ENCODE measurements around the gene MYL1. TPM values are rescaled to one million over a fixed set of nuclear protein-coding genes. Genes with fewer than 3 reads are reported as not detected.
A peak's percentile ranks its signal among the peaks of the same experiment; 100 is the strongest.

MYL1 gene
- total RNA-seq, 1 experiment from 2014 or later, result not detected

GRCh38 chr2:210299866-210300373 is 15.1 kb downstream of the MYL1 start:
- Histone ChIP-seq H3K36me3 (replicated peaks; ENCODE audit: control insufficient read depth, insufficient read depth, low read length) (no peaks in the 10 kb centered on the region), H3K27me3 (ENCODE audit: control insufficient read depth, insufficient read depth, low read length) (no peaks in the 10 kb centered on the region), H3K4me3 (ENCODE audit: insufficient read depth, low read depth, low read length) (no peak overlapping the region)
- DNase-seq, result no peak

- Histone ChIP-seq H3K27me3 (ENCODE audit: control insufficient read depth, insufficient read depth, low read length) (no peaks in the 10 kb centered on the region), H3K36me3 (replicated peaks; ENCODE audit: control insufficient read depth, insufficient read depth, low read length) (no peaks in the 10 kb centered on the region), H3K4me3 (ENCODE audit: insufficient read depth, low read depth, low read length) (no peak overlapping the region)
- DNase-seq, result no peak
These were observed 26.6 kb downstream of the MYL1 start for GRCh38 chr2:210288408-210288807.

GRCh38 chr2:210287301-210287700 is 27.7 kb downstream of the MYL1 start:
- Histone ChIP-seq H3K27me3 (ENCODE audit: control insufficient read depth, insufficient read depth, low read length) (no peaks in the 10 kb centered on the region), H3K36me3 (replicated peaks; ENCODE audit: control insufficient read depth, insufficient read depth, low read length) (no peaks in the 10 kb centered on the region), H3K4me3 (ENCODE audit: insufficient read depth, low read depth, low read length) (no peak overlapping the region)
- no peak for DNase-seq

GRCh38 chr2:210286123-210286680 is 28.8 kb downstream of the MYL1 start:
- DNase-seq, result no peak
- Histone ChIP-seq H3K36me3 (replicated peaks; ENCODE audit: control insufficient read depth, insufficient read depth, low read length) (no peaks in the 10 kb centered on the region), H3K4me3 (ENCODE audit: insufficient read depth, low read depth, low read length) (no peak overlapping the region), H3K27me3 (ENCODE audit: control insufficient read depth, insufficient read depth, low read length) (no peaks in the 10 kb centered on the region)

- Histone ChIP-seq H3K27me3 (ENCODE audit: control insufficient read depth, insufficient read depth, low read length) (no peaks in the 10 kb centered on the region), H3K4me3 (ENCODE audit: insufficient read depth, low read depth, low read length) (no peak overlapping the region), H3K36me3 (replicated peaks; ENCODE audit: control insufficient read depth, insufficient read depth, low read length) (no peaks in the 10 kb centered on the region)
- DNase-seq, result no peak
These were observed 37.8 kb downstream of the MYL1 start for GRCh38 chr2:210277133-210277532.

- no peaks in the 10 kb centered on the region for H3K36me3 ChIP-seq (replicated peaks; ENCODE audit: control insufficient read depth, insufficient read depth, low read length)
- H3K27me3 ChIP-seq (ENCODE audit: control insufficient read depth, insufficient read depth, low read length), result no peaks in the 10 kb centered on the region
- no peak overlapping the region for H3K4me3 ChIP-seq (ENCODE audit: insufficient read depth, low read depth, low read length)
- DNase-seq, result no peak
These were observed 43.7 kb downstream of the MYL1 start for GRCh38 chr2:210271300-210271699.

- DNase-seq, result peak; percentile 14
- no peak overlapping the region for H3K4me3 ChIP-seq (ENCODE audit: insufficient read depth, low read depth, low read length)
- H3K36me3 ChIP-seq (replicated peaks; ENCODE audit: control insufficient read depth, insufficient read depth, low read length), result no peaks in the 10 kb centered on the region
- H3K27me3 ChIP-seq (ENCODE audit: control insufficient read depth, insufficient read depth, low read length), result no peaks in the 10 kb centered on the region
These were observed 45.8 kb downstream of the MYL1 start for GRCh38 chr2:210269148-210269547.

- H3K4me3 ChIP-seq (ENCODE audit: insufficient read depth, low read depth, low read length), result no peak overlapping the region
- H3K27me3 ChIP-seq (ENCODE audit: control insufficient read depth, insufficient read depth, low read length), result no peaks in the 10 kb centered on the region
- no peak for DNase-seq
- H3K36me3 ChIP-seq (replicated peaks; ENCODE audit: control insufficient read depth, insufficient read depth, low read length), result no peaks in the 10 kb centered on the region
These were observed 46.7 kb downstream of the MYL1 start for GRCh38 chr2:210268281-210268680.

- no peak overlapping the region for H3K4me3 ChIP-seq (ENCODE audit: insufficient read depth, low read depth, low read length)
- H3K36me3 ChIP-seq (replicated peaks; ENCODE audit: control insufficient read depth, insufficient read depth, low read length), result no peaks in the 10 kb centered on the region
- H3K27me3 ChIP-seq (ENCODE audit: control insufficient read depth, insufficient read depth, low read length), result no peaks in the 10 kb centered on the region
- no peak for DNase-seq
These were observed 47.3 kb downstream of the MYL1 start for GRCh38 chr2:210267698-210268097.

GRCh38 chr2:210264282-210264681 is 50.7 kb downstream of the MYL1 start:
- no peak for DNase-seq
- H3K27me3 ChIP-seq (ENCODE audit: control insufficient read depth, insufficient read depth, low read length), result no peaks in the 10 kb centered on the region
- H3K4me3 ChIP-seq (ENCODE audit: insufficient read depth, low read depth, low read length), result no peak overlapping the region

GRCh38 chr2:210263841-210264240 is 51.1 kb downstream of the MYL1 start:
- no peak for DNase-seq
- H3K27me3 ChIP-seq (ENCODE audit: control insufficient read depth, insufficient read depth, low read length), result no peaks in the 10 kb centered on the region
- no peak overlapping the region for H3K4me3 ChIP-seq (ENCODE audit: insufficient read depth, low read depth, low read length)
- no peaks in the 10 kb centered on the region for H3K36me3 ChIP-seq (replicated peaks; ENCODE audit: control insufficient read depth, insufficient read depth, low read length)

More at GRCh38 chr2:210264282-210264681, 50.7 kb downstream of the MYL1 start:
- H3K36me3 ChIP-seq (replicated peaks; ENCODE audit: control insufficient read depth, insufficient read depth, low read length), result no peaks in the 10 kb centered on the region

- DNase-seq, result no peak
- no peak overlapping the region for H3K4me3 ChIP-seq (ENCODE audit: insufficient read depth, low read depth, low read length)
- H3K36me3 ChIP-seq (replicated peaks; ENCODE audit: control insufficient read depth, insufficient read depth, low read length), result no peaks in the 10 kb centered on the region
- H3K27me3 ChIP-seq (ENCODE audit: control insufficient read depth, insufficient read depth, low read length), result no peaks in the 10 kb centered on the region
These were observed 52.9 kb downstream of the MYL1 start for GRCh38 chr2:210262036-210262435.

- H3K36me3 ChIP-seq (replicated peaks; ENCODE audit: control insufficient read depth, insufficient read depth, low read length), result no peaks in the 10 kb centered on the region
- H3K27me3 ChIP-seq (ENCODE audit: control insufficient read depth, insufficient read depth, low read length), result no peaks in the 10 kb centered on the region
- no peak for DNase-seq
- H3K4me3 ChIP-seq (ENCODE audit: insufficient read depth, low read depth, low read length), result no peak overlapping the region
These were observed 55.3 kb downstream of the MYL1 start for GRCh38 chr2:210259687-210260086.

GRCh38 chr2:210252699-210253606 is 62.0 kb downstream of the MYL1 start:
- H3K27me3 ChIP-seq (ENCODE audit: control insufficient read depth, insufficient read depth, low read length), result no peaks in the 10 kb centered on the region
- H3K36me3 ChIP-seq (replicated peaks; ENCODE audit: control insufficient read depth, insufficient read depth, low read length), result no peaks in the 10 kb centered on the region
- peak; percentile 16 for DNase-seq
- no peak overlapping the region for H3K4me3 ChIP-seq (ENCODE audit: insufficient read depth, low read depth, low read length)

- Histone ChIP-seq H3K27me3 (ENCODE audit: control insufficient read depth, insufficient read depth, low read length) (no peaks in the 10 kb centered on the region), H3K36me3 (replicated peaks; ENCODE audit: control insufficient read depth, insufficient read depth, low read length) (no peaks in the 10 kb centered on the region), H3K4me3 (ENCODE audit: insufficient read depth, low read depth, low read length) (no peak overlapping the region)
- DNase-seq, result no peak
These were observed 64.4 kb downstream of the MYL1 start for GRCh38 chr2:210250622-210251021.
